Activated CD4-positive, CD25-positive, alpha-beta regulatory T cell treated with anti-CD3 and anti-CD28 coated beads, Interleukin-2, amount 50 U/mL, for 72 hours (primary cell): ENCODE results near the gene SPRED2.

ENCODE experiments used
- DNase-seq: peaks from one replicate; pipeline ENCODE4 v3.0.0; 2021

Gene SPRED2

GRCh38 chr2:65432227-65433190 is at the start of gene SPRED2:
Gene SPRED2, minus strand, starts transcription at chr2:65432599. Its CDS starts 612 bp downstream, at chr2:65431987.
- peak; percentile 63 for DNase-seq

- no peak for DNase-seq
Observed at GRCh38 chr2:65481961-65482360, 49.6 kb upstream of the SPRED2 start.

- DNase-seq = no peak
Observed at GRCh38 chr2:65479524-65479923, 47.1 kb upstream of the SPRED2 start.

GRCh38 chr2:65478498-65479135 is 46.2 kb upstream of the SPRED2 start:
- DNase-seq = no peak

- no peak for DNase-seq
Observed at GRCh38 chr2:65477590-65477989, 45.2 kb upstream of the SPRED2 start.

GRCh38 chr2:65476778-65477177 is 44.4 kb upstream of the SPRED2 start:
- DNase-seq = no peak

GRCh38 chr2:65475000-65475399 is 42.6 kb upstream of the SPRED2 start:
- DNase-seq = no peak

- DNase-seq = no peak
Observed at GRCh38 chr2:65473045-65473444, 40.6 kb upstream of the SPRED2 start.

GRCh38 chr2:65471409-65471808 is 39.0 kb upstream of the SPRED2 start:
- DNase-seq = no peak

- no peak for DNase-seq
Observed at GRCh38 chr2:65466551-65466950, 34.2 kb upstream of the SPRED2 start.

GRCh38 chr2:65465857-65466256 is 33.5 kb upstream of the SPRED2 start:
- DNase-seq = no peak

GRCh38 chr2:65465124-65465523 is 32.7 kb upstream of the SPRED2 start:
- no peak for DNase-seq

GRCh38 chr2:65464604-65465003 is 32.2 kb upstream of the SPRED2 start:
- DNase-seq = no peak

- DNase-seq = no peak
Observed at GRCh38 chr2:65458999-65459398, 26.6 kb upstream of the SPRED2 start.

- DNase-seq = no peak
Observed at GRCh38 chr2:65456886-65457285, 24.5 kb upstream of the SPRED2 start.

GRCh38 chr2:65456064-65456463 is 23.7 kb upstream of the SPRED2 start:
- DNase-seq = no peak

- DNase-seq = no peak
Observed at GRCh38 chr2:65453916-65454315, 21.5 kb upstream of the SPRED2 start.

- DNase-seq = no peak
Observed at GRCh38 chr2:65452150-65452895, 19.9 kb upstream of the SPRED2 start.

GRCh38 chr2:65450810-65451209 is 18.4 kb upstream of the SPRED2 start:
- no peak for DNase-seq

- no peak for DNase-seq
Observed at GRCh38 chr2:65450393-65450792, 18.0 kb upstream of the SPRED2 start.

GRCh38 chr2:65443509-65444186 is 11.2 kb upstream of the SPRED2 start:
- DNase-seq = no peak

GRCh38 chr2:65442420-65443020 is 10.1 kb upstream of the SPRED2 start:
- DNase-seq = no peak
